SJSA1 (cell line): ENCODE data around the gene CUEDC2. TPM values are rescaled to one million over a fixed set of nuclear protein-coding genes. Genes with fewer than 3 reads are reported as not detected.

Experiments used
- DNase-seq, 2 experiments: peaks; one replicate each; pipeline ENCODE4 v3.0.0-alpha.2; 2015 to 2020; ENCODE audit warnings: low spot score in 2 of 2, low read depth in 1 of 2
- H3K27ac ChIP-seq: fragments of 250-450 bp; sonication (Bioruptor Pico); 2 replicates; pipeline ENCODE4 v1.5.1; 2020; ENCODE audit warnings: mild to moderate bottlenecking, moderate library complexity
- H3K27me3 ChIP-seq: fragments of 250-450 bp; sonication (Bioruptor Pico); replicated peaks from 2 replicates; pipeline ENCODE4 v1.5.1; 2020; ENCODE audit warnings: mild to moderate bottlenecking, moderate library complexity
- H3K36me3 ChIP-seq: fragments of 250-450 bp; sonication (Bioruptor Pico); 2 replicates; pipeline ENCODE4 v1.5.1; 2020; ENCODE audit warnings: mild to moderate bottlenecking
- H3K4me1 ChIP-seq: fragments of 250-450 bp; sonication (Bioruptor Pico); replicated peaks from 2 replicates; pipeline ENCODE4 v1.6.1; 2021; ENCODE audit warnings: mild to moderate bottlenecking
- H3K4me3 ChIP-seq: fragments of 250-450 bp; sonication (Bioruptor Pico); 2 replicates; pipeline ENCODE4 v1.5.1; 2020; ENCODE audit warnings: mild to moderate bottlenecking
- H3K9me3 ChIP-seq: fragments of 250-450 bp; sonication (Bioruptor Pico); replicated peaks from 2 replicates; pipeline ENCODE4 v1.5.1; 2020; ENCODE audit warnings: mild to moderate bottlenecking
- total RNA-seq: library from RNA; depleted of rRNA; stranded (reverse); fragments of >200 nt; shearing (Covaris generic); gene quantifications from 2 replicates; pipeline ENCODE4 v1.2.3, GENCODE V29; 2014

CUEDC2 gene
- total RNA-seq, 1 experiment from 2014 or later: 57.9 TPM

DNA sequence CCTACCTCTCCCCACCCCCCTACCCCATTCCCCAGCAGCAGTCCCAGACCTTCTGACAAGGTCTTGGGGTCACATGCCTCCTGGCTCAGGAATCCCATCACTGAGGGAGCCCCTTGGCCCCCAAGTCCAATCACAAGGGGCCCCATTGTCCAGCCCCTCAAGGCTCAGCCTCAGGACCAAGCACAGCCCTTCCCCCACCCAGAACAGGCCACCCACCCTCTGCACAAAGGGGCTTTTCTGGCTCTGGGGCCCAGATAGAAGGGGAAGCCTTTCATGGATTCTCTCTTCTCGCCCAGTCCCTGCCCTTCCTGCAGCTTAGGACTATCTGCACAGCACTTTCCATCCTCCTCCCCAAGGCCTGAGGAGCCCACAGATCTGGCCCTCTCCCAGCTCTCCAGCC lies 6.9 kb downstream of the CUEDC2 start:
- H3K4me1 ChIP-seq: peaks cover 13% of the 10 kb centered on the region
- H3K9me3 ChIP-seq: no peaks in the 10 kb centered on the region; the same call in 1 of the 2 replicates
- H3K27ac ChIP-seq: no peak overlapping the region
- no peaks in the 10 kb centered on the region for H3K27me3 ChIP-seq
- no peak overlapping the region for H3K4me3 ChIP-seq
- H3K36me3 ChIP-seq: peaks cover 34% of the 10 kb centered on the region
- DNase-seq: no peak

GRCh38 chr10:102424916-102425315 lies 7.5 kb downstream of the CUEDC2 start:
- no peak overlapping the region for H3K4me3 ChIP-seq
- DNase-seq: no peak
- H3K36me3 ChIP-seq: peaks cover 34% of the 10 kb centered on the region
- no peak overlapping the region for H3K27ac ChIP-seq
- H3K27me3 ChIP-seq: no peaks in the 10 kb centered on the region
- peaks cover 18% of the 10 kb centered on the region for H3K4me1 ChIP-seq
- no peaks in the 10 kb centered on the region; the same call in 1 of the 2 replicates for H3K9me3 ChIP-seq

DNA sequence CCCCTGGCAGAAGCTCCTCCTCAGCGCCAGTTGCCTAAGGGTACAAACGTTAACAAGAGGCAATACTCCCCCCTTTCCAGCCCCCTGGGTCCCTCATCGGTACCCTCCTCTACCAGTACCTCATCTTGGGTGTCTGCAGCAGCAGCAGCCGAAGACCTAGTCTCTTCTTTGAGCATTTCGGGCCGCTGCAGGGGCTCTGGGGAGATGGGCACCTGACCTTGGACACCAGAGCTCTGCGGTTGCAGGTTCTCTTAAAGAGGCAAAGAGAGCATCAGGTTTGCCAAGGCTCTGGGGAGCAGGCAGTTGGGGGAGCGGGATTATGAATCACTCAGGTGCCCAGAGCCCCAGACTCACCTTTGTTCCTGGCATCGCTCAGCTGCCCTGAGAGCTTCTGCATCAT lies 8.2 kb downstream of the CUEDC2 start:
- DNase-seq: no peak
- H3K27ac ChIP-seq: no peak overlapping the region
- H3K9me3 ChIP-seq: no peaks in the 10 kb centered on the region; the same call in 1 of the 2 replicates
- H3K36me3 ChIP-seq: peaks cover 34% of the 10 kb centered on the region
- H3K4me3 ChIP-seq: no peak overlapping the region
- H3K4me1 ChIP-seq: peaks cover 26% of the 10 kb centered on the region
- peaks cover 3% of the 10 kb centered on the region for H3K27me3 ChIP-seq

- H3K27ac ChIP-seq: no peak overlapping the region
- no peak overlapping the region for H3K4me3 ChIP-seq
- peaks cover 34% of the 10 kb centered on the region for H3K36me3 ChIP-seq
- peaks cover 28% of the 10 kb centered on the region for H3K4me1 ChIP-seq
- H3K27me3 ChIP-seq: peaks cover 7% of the 10 kb centered on the region
- no peak for DNase-seq
- no peaks in the 10 kb centered on the region; the same call in 1 of the 2 replicates for H3K9me3 ChIP-seq
Measured at GRCh38 chr10:102423372-102423968, 8.9 kb downstream of the CUEDC2 start.

GRCh38 chr10:102422545-102423129 lies 9.7 kb downstream of the CUEDC2 start:
- Histone ChIP-seq H3K36me3 (peaks cover 34% of the 10 kb centered on the region), H3K4me3 (peak overlapping the region; percentile 66; the same call in 1 of the 2 replicates), H3K4me1 (peaks cover 28% of the 10 kb centered on the region), H3K27me3 (peaks cover 14% of the 10 kb centered on the region), H3K27ac (no peak overlapping the region), H3K9me3 (no peaks in the 10 kb centered on the region; the same call in 1 of the 2 replicates)
- peak; percentile 31 to 56 for DNase-seq

GRCh38 chr10:102421757-102422512 lies 10.4 kb downstream of the CUEDC2 start:
- peaks cover 28% of the 10 kb centered on the region for H3K4me1 ChIP-seq
- peak in 1 of 2 experiments; percentile 25 for DNase-seq
- H3K4me3 ChIP-seq: peak overlapping the region; percentile 66
- H3K9me3 ChIP-seq: no peaks in the 10 kb centered on the region; the same call in 1 of the 2 replicates
- peaks cover 34% of the 10 kb centered on the region for H3K36me3 ChIP-seq
- H3K27ac ChIP-seq: no peak overlapping the region
- peaks cover 14% of the 10 kb centered on the region for H3K27me3 ChIP-seq

DNA sequence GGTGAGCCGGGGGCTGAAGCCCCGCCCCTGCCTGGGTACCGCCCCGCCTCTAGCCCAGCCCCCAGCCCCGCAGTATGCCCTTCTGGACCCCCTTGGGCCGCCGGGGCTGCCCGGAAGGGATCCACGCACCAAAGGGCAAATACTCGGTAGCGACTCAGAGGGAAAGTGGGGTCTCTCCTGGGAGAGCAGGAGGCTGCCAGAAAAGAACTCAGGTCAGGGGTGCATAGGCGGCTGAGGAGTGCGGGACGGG lies 10.9 kb downstream of the CUEDC2 start:
- Histone ChIP-seq H3K4me1 (peaks cover 28% of the 10 kb centered on the region), H3K27ac (no peak overlapping the region), H3K4me3 (peak overlapping the region; percentile 66), H3K27me3 (peaks cover 14% of the 10 kb centered on the region), H3K36me3 (peaks cover 34% of the 10 kb centered on the region), H3K9me3 (no peaks in the 10 kb centered on the region; the same call in 1 of the 2 replicates)
- DNase-seq: no peak

DNA sequence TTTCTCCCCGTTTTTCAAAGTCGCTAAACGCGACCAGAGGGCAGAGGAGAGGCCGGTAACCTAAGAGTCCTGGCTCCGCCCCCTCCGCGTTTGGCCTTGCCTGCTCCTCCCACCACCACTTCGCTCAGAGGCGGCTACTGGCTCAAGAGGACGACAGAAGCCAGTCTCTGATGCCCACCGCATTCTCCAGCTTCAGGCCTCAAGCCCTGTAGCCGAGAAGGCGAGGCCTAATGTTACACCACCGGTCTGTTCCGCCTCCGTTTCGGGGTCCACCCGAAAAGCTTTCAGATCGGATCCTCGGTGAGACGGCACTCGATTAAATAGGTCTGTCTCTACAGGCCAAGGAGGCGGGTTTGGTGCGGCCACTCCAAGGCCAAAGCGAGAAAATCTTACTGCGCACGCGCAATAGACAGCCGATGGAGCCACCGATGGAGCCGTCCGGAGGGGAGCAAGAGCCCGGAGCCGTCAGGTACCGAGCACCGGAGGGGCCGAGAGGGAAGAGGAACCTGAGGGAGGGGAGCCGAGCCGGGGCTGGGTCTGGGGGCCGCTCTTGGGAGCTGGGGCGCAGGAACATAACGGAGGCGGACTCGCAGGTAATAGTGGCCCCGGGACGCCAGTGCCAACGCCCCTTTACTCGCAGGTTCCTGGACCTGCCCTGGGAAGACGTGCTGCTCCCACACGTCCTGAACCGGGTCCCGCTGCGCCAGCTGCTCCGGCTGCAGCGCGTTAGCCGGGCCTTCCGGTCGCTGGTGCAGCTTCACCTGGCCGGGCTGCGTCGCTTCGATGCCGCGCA lies 11.5 kb downstream of the CUEDC2 start, which contains the start of gene FBXL15:
TSS of gene FBXL15 (plus strand) at position 123 of the 793 bp plus-strand sequence. CDS start at position 417, 294 bp downstream.
- H3K36me3 ChIP-seq: peaks cover 34% of the 10 kb centered on the region
- peak; percentile 97 for DNase-seq
- no peaks in the 10 kb centered on the region; the same call in 1 of the 2 replicates for H3K9me3 ChIP-seq
- peak within 1 kb of the TSS; percentile 66 for H3K4me3 ChIP-seq
- no peak within 1 kb of the TSS for H3K27ac ChIP-seq
- H3K27me3 ChIP-seq: peaks cover 16% of the 10 kb centered on the region
- H3K4me1 ChIP-seq: peaks cover 28% of the 10 kb centered on the region

GRCh38 chr10:102420181-102420713 lies 12.1 kb downstream of the CUEDC2 start:
- Histone ChIP-seq H3K4me3 (peak overlapping the region; percentile 66), H3K36me3 (peaks cover 34% of the 10 kb centered on the region), H3K27ac (no peak overlapping the region), H3K27me3 (peaks cover 22% of the 10 kb centered on the region), H3K4me1 (peaks cover 28% of the 10 kb centered on the region), H3K9me3 (no peaks in the 10 kb centered on the region; the same call in 1 of the 2 replicates)
- DNase-seq: no peak

DNA sequence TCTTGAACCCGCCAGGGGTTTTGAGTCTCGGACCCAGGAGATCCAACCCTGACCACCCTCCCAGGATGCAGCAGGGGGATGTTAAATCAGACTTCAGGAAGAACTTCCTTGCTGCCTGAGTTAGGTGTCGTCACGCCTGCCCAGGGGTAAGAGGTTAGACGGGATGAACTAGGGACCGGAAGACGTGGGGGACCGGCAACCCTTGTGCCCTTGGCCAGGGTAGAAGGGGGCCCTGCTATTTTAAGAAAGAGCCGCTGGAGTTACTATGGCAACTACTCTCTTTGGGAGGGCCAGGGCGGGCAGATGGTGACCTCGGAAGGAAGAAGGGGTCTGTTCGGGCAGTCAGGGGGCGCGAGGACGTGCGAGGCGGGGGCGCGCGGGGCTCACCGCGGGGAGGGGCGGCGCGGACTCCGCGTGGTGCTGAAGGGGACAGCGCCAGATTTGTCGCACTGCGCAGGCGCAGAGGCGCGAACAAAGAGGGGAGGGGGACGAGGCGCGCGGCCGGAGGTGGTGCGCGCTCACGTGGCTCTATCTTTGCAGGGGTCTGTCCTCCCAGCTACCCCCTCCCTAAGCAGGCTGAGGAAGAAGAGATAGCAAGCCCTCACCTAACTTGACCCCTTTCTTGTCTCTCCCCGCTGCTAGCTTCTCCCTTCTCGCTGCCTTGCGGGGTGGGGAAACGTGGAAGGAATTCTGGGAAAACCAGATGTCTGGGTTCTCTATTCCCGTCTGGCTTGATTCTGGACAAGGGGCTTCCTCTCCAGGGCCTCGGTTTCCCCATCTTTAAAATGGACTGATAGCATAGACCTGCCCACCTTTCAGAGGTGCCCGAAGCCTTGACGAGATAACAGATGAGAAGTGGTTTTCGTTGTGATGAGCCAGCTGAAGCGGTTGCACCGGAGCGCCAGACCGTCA lies 12.8 kb downstream of the CUEDC2 start:
- peaks cover 28% of the 10 kb centered on the region for H3K4me1 ChIP-seq
- peak; percentile 47 to 53 for DNase-seq
- no peaks in the 10 kb centered on the region; the same call in 1 of the 2 replicates for H3K9me3 ChIP-seq
- H3K27me3 ChIP-seq: peaks cover 26% of the 10 kb centered on the region
- no peak overlapping the region for H3K27ac ChIP-seq
- H3K4me3 ChIP-seq: peak overlapping the region; percentile 66
- H3K36me3 ChIP-seq: peaks cover 30% of the 10 kb centered on the region

DNA sequence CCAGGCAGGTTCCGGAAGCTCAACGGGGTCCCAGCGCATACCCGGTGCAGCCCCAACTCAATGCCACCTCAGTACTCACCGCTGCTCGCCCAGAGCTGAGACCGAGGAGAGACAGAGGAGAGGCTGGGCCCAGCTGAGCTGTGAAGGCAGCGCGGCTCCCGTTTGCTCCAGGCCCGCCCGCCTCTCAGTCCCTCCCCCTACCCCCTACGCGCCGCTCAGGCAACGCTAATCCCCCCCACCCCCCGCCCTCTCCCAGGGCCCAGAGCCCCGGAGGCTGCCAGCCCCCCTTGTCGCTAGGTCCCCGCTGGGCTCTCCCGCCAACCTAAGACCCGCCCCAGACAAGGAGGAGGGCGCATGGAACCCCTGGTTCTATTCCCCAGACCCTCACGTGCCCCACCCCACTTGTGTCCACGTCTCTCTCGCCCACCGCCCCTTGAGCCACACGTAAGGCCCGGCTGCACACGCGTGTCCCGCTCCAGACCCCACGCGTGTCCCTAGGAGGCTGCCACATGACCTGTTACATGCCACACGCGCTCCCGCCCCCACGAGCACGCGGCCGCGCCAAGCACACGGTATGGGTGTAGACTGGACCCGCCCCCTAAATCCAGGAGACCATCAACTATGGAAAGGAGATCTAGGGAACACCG lies 13.6 kb downstream of the CUEDC2 start, which contains the start of gene PSD:
TSS of gene PSD (minus strand) at position 164 of the 647 bp plus-strand sequence. CDS start 1,747 bp downstream, outside the sequence.
- no peak for DNase-seq
- Histone ChIP-seq H3K27ac (no peak within 1 kb of the TSS), H3K27me3 (peaks cover 30% of the 10 kb centered on the region), H3K36me3 (peaks cover 22% of the 10 kb centered on the region), H3K9me3 (no peaks in the 10 kb centered on the region; the same call in 1 of the 2 replicates), H3K4me1 (peaks cover 28% of the 10 kb centered on the region), H3K4me3 (peak within 1 kb of the TSS; percentile 66)

- no peak overlapping the region for H3K27ac ChIP-seq
- peaks cover 17% of the 10 kb centered on the region for H3K4me1 ChIP-seq
- H3K36me3 ChIP-seq: peaks cover 2% of the 10 kb centered on the region; the same call in 1 of the 2 replicates
- H3K9me3 ChIP-seq: no peaks in the 10 kb centered on the region
- H3K4me3 ChIP-seq: no peak overlapping the region
- peaks cover 50% of the 10 kb centered on the region for H3K27me3 ChIP-seq
- no peak for DNase-seq
Measured at GRCh38 chr10:102416695-102417094, 15.7 kb downstream of the CUEDC2 start.
